Measurements from ENCODE around the gene MAPK9. TPM values are rescaled to one million over a fixed set of nuclear protein-coding genes. Genes with fewer than 3 reads are reported as not detected.

The MAPK9 gene
- total RNA-seq, 4 donors from 2014 or later, result 14.5 to 27.3 (median 20.5) TPM

- DNase-seq, result no peak
- Histone ChIP-seq H3K36me3 (peaks cover 0 to 5% (median 0%) of the 10 kb centered on the region in 3 donors), H3K4me3 (no peak overlapping the region), H3K27me3 (no peaks in the 10 kb centered on the region), H3K4me1 (no peaks in the 10 kb centered on the region), H3K9me3 (no peaks in the 10 kb centered on the region), H3K27ac (no peak overlapping the region)
- WGBS, 2 donors, result 89 to 95% methylated on average over 14 of the region's 14 CpGs
- TF ChIP-seq POLR2A (IDR thresholded peaks at IDR 0.05), result no peak
- TF ChIP-seq CTCF (IDR thresholded peaks at IDR 0.05), result no peak
- intact Hi-C loops (cut with DNase I), result loop anchor here (10.0 kb wide), 2 partner anchors 142 to 198 kb away; no protein-coding TSS in a partner anchor
Observed at GRCh38 chr5:180323160-180323559, 31.3 kb upstream of the MAPK9 start.

GRCh38 chr5:180318456-180319089, 26.7 kb upstream of the MAPK9 start:
- Histone ChIP-seq H3K4me1 (no peaks in the 10 kb centered on the region), H3K27me3 (no peaks in the 10 kb centered on the region), H3K4me3 (no peak overlapping the region), H3K9me3 (no peaks in the 10 kb centered on the region), H3K36me3 (peaks cover 0 to 8% (median 0%) of the 10 kb centered on the region in 3 donors), H3K27ac (no peak overlapping the region)
- 85 to 87% methylated on average over 4 to 15 of the region's 23 CpGs for WGBS, 2 donors
- no peak for DNase-seq
- intact Hi-C loops (cut with DNase I), result no loop called here
- TF ChIP-seq CTCF (IDR thresholded peaks at IDR 0.05), result no peak
- TF ChIP-seq POLR2A (IDR thresholded peaks at IDR 0.05), result no peak

GRCh38 chr5:180316586-180316985, 24.7 kb upstream of the MAPK9 start:
- no peaks in the 10 kb centered on the region for H3K4me1 ChIP-seq
- H3K27ac ChIP-seq, result no peak overlapping the region
- 88 to 91% methylated on average over 10 to 18 of the region's 20 CpGs for WGBS, 2 donors
- no peaks in the 10 kb centered on the region for H3K27me3 ChIP-seq
- H3K9me3 ChIP-seq, result no peaks in the 10 kb centered on the region
- intact Hi-C loops (cut with DNase I), result no loop called here
- TF ChIP-seq CTCF (IDR thresholded peaks at IDR 0.05) (no peak), POLR2A (IDR thresholded peaks at IDR 0.05) (no peak)
- DNase-seq, result no peak
- no peak overlapping the region for H3K4me3 ChIP-seq
- H3K36me3 ChIP-seq, result peaks cover 0 to 8% (median 0%) of the 10 kb centered on the region in 3 donors

- H3K36me3 ChIP-seq, result peaks cover 0 to 8% (median 0%) of the 10 kb centered on the region in 3 donors
- H3K27ac ChIP-seq, result no peak overlapping the region
- no peaks in the 10 kb centered on the region for H3K27me3 ChIP-seq
- DNase-seq, result no peak
- no peaks in the 10 kb centered on the region for H3K9me3 ChIP-seq
- intact Hi-C loops (cut with DNase I), result no loop called here
- TF ChIP-seq CTCF (IDR thresholded peaks at IDR 0.05) (peak; percentile 83 to 92 (median 87)), POLR2A (IDR thresholded peaks at IDR 0.05) (no peak)
- H3K4me1 ChIP-seq, result no peaks in the 10 kb centered on the region
- WGBS, 2 donors, result 65 to 91% methylated on average over 7 to 9 of the region's 9 CpGs
- H3K4me3 ChIP-seq, result no peak overlapping the region
Observed at GRCh38 chr5:180315762-180316212, 23.9 kb upstream of the MAPK9 start.

GRCh38 chr5:180313677-180314505, 22.0 kb upstream of the MAPK9 start:
- no peak for DNase-seq
- H3K27ac ChIP-seq, result no peak overlapping the region
- intact Hi-C loops (cut with DNase I), result no loop called here
- no peaks in the 10 kb centered on the region for H3K4me1 ChIP-seq
- H3K36me3 ChIP-seq, result peaks cover 0 to 8% (median 0%) of the 10 kb centered on the region in 3 donors
- peak overlapping the region in 1 of 4 donors; percentile 41 for H3K4me3 ChIP-seq
- H3K27me3 ChIP-seq, result no peaks in the 10 kb centered on the region
- H3K9me3 ChIP-seq, result no peaks in the 10 kb centered on the region
- 91 to 93% methylated on average over 37 to 46 of the region's 50 CpGs for WGBS, 2 donors
- no peak for TF ChIP-seq POLR2A (IDR thresholded peaks at IDR 0.05)
- TF ChIP-seq CTCF (IDR thresholded peaks at IDR 0.05), result peak in 1 of 6 experiments; percentile 9
